Lower leg skin (tissue), 4 donors: ENCODE data around the gene TGM1. TPM values are rescaled to one million over a fixed set of nuclear protein-coding genes. Genes with fewer than 3 reads are reported as not detected.
A peak's percentile ranks its signal among the peaks of the same experiment; 100 is the strongest.
"Not testable (repeated sequence)": the region's sequence is repeated elsewhere in the genome, so short reads cannot be mapped to it uniquely, and the experiment has no call there.

ENCODE experiments used
- DNase-seq, 2 donors: peaks; one replicate each; pipeline ENCODE4 v3.0.0-alpha.2; 2019; ENCODE audit warnings: low spot score in 2 of 2
- H3K4me3 ChIP-seq: fragments of 200-600 bp; sonication (generic); 2 replicates; pipeline ENCODE4 v1.5.1; 2017; ENCODE audit warnings: mild to moderate bottlenecking, low read depth; ENCODE audit not compliant: poor library complexity, severe bottlenecking
- CTCF ChIP-seq, 3 donors: fragments of 450-650 bp; IDR thresholded peaks; one replicate each; pipeline ENCODE4 v1.5.1; 2016; ENCODE audit warnings: antibody characterized with exemption in 3 of 3, mild to moderate bottlenecking in 3 of 3, moderate library complexity in 2 of 3
- POLR2A ChIP-seq, 2 donors: fragments of 450-650 bp; IDR thresholded peaks; one replicate each; pipeline ENCODE4 v1.6.1; 2016 to 2017; ENCODE audit warnings: antibody characterized with exemption in 2 of 2, mild to moderate bottlenecking in 1 of 2, moderate library complexity in 1 of 2
- WGBS, 2 donors: methylation state at CpG; one replicate each; pipeline ENCODE4 v1.1.5; 2018; 5-methylcytosine and 5-hydroxymethylcytosine counted together
- intact Hi-C: fragments of 100-400 bp; cut with DNase I; formaldehyde crosslinking; loops from one replicate; pipeline ENCODE4 v1.15.0; 2023; ENCODE audit warnings: low total_unique reads
- total RNA-seq, 4 donors: library from RNA; depleted of rRNA; stranded (reverse); fragments of >200 nt; gene quantifications; one replicate each; pipeline ENCODE4 v1.1.0, GENCODE V29; 2016

Gene TGM1
- total RNA-seq, 4 donors from 2014 or later = 160 to 283 (median 235) TPM

- 76 to 84% methylated on average over 7 of the region's 7 CpGs for WGBS, 2 donors
- TF ChIP-seq CTCF (IDR thresholded peaks at IDR 0.05) (no peak), POLR2A (IDR thresholded peaks at IDR 0.05) (no peak)
- DNase-seq = peak in 1 of 2 donors; percentile 63
- intact Hi-C loops = no loop called here
- H3K4me3 ChIP-seq = no peak overlapping the region
Observed at GRCh38 chr14:24224618-24225071, 38.3 kb downstream of the TGM1 start.

GRCh38 chr14:24222987-24223386, 40.0 kb downstream of the TGM1 start:
- intact Hi-C loops, H3K4me3 ChIP-seq: not testable (repeated sequence)
- 94 to 98% methylated on average over 4 of the region's 4 CpGs for WGBS, 2 donors
- DNase-seq = peak in 1 of 2 donors; percentile 14

- no peak for DNase-seq
- 62% methylated on average over 3 of the region's 3 CpGs for WGBS, 2 donors
- TF ChIP-seq CTCF (IDR thresholded peaks at IDR 0.05) (no peak), POLR2A (IDR thresholded peaks at IDR 0.05) (no peak)
- no peak overlapping the region for H3K4me3 ChIP-seq
- intact Hi-C loops = no loop called here
Observed at GRCh38 chr14:24219521-24219920, 43.5 kb downstream of the TGM1 start.

- H3K4me3 ChIP-seq = no peak overlapping the region
- TF ChIP-seq POLR2A (IDR thresholded peaks at IDR 0.05) (no peak), CTCF (IDR thresholded peaks at IDR 0.05) (no peak)
- peak in 1 of 2 donors; percentile 20 for DNase-seq
- 84 to 89% methylated on average over 4 of the region's 4 CpGs for WGBS, 2 donors
- intact Hi-C loops = no loop called here
Observed at GRCh38 chr14:24219080-24219479, 43.9 kb downstream of the TGM1 start.

- 93 to 100% methylated on average over 1 of the region's 1 CpG for WGBS, 2 donors
- peak in 1 of 2 donors; percentile 68 for DNase-seq
- intact Hi-C loops, H3K4me3 ChIP-seq: not testable (repeated sequence)
Observed at GRCh38 chr14:24216876-24217275, 46.1 kb downstream of the TGM1 start.

- intact Hi-C loops = no loop called here
- no peak overlapping the region for H3K4me3 ChIP-seq
- WGBS, 2 donors = 89 to 100% methylated on average over 2 of the region's 2 CpGs
- TF ChIP-seq POLR2A (IDR thresholded peaks at IDR 0.05) (no peak), CTCF (IDR thresholded peaks at IDR 0.05) (no peak)
- DNase-seq = peak in 1 of 2 donors; percentile 3
Observed at GRCh38 chr14:24216345-24216699, 46.7 kb downstream of the TGM1 start.

- intact Hi-C loops = no loop called here
- peak; percentile 86 to 97 for DNase-seq
- H3K4me3 ChIP-seq = peak within 1 kb of the TSS; percentile 63
- WGBS, 2 donors = 0% methylated on average over 35 to 40 of the region's 40 CpGs
- peak in 1 of 3 donors; percentile 8 for TF ChIP-seq CTCF (IDR thresholded peaks at IDR 0.05)
- TF ChIP-seq POLR2A (IDR thresholded peaks at IDR 0.05) = no peak
Observed at GRCh38 chr14:24215495-24216344, 47.3 kb downstream of the TGM1 start, which contains the start of gene MDP1. MDP1 (minus strand) TSS chr14:24216066; CDS start chr14:24215955, 111 bp downstream.
